Transverse colon (tissue), 3 donors: ENCODE results near the gene SERPINF2.

Experiments
- POLR2A ChIP-seq: fragments of 450-650 bp; IDR thresholded peaks from one replicate; pipeline ENCODE4 v1.6.1; 2016; ENCODE audit warnings: antibody characterized with exemption, mild to moderate bottlenecking, moderate library complexity
- TF ChIP-seq, protein P1 (sequence below), 5 experiments: fragments of 200-600 bp in 3 of 5; fragments of 450-650 bp in 2 of 5; sonication (generic) in 3 of 5; IDR thresholded peaks; 1 replicate in 2 of 5; 2 replicates in 3 of 5; pipeline ENCODE4 v1.5.1; 2016 to 2017; ENCODE audit warnings: antibody characterized with exemption in 5 of 5, inconsistent platforms in 3 of 5, mild to moderate bottlenecking in 2 of 5, moderate library complexity in 1 of 5

DNA sequence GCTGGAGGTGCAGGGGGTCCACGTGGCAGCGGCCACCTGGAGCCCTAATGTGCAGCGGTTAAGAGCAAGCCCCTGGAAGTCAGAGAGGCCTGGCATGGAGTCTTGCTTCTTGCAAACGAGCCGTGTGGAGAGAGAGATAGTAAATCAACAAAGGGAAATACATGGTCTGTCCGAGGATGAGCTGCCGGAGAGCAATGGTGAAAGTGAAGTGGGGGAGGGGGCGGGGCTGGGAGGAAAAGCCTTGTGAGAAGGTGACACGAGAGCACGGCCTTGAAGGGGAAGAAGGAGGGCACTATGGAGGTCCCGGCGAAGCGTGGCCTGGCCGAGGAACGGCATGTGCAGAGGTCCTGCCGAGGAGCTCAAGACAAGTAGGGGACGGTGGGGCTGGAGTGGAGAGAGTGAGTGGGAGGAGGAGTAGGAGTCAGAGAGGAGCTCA lies 13.2 kb downstream of the SERPINF2 start:
- TF ChIP-seq, protein P1, sequence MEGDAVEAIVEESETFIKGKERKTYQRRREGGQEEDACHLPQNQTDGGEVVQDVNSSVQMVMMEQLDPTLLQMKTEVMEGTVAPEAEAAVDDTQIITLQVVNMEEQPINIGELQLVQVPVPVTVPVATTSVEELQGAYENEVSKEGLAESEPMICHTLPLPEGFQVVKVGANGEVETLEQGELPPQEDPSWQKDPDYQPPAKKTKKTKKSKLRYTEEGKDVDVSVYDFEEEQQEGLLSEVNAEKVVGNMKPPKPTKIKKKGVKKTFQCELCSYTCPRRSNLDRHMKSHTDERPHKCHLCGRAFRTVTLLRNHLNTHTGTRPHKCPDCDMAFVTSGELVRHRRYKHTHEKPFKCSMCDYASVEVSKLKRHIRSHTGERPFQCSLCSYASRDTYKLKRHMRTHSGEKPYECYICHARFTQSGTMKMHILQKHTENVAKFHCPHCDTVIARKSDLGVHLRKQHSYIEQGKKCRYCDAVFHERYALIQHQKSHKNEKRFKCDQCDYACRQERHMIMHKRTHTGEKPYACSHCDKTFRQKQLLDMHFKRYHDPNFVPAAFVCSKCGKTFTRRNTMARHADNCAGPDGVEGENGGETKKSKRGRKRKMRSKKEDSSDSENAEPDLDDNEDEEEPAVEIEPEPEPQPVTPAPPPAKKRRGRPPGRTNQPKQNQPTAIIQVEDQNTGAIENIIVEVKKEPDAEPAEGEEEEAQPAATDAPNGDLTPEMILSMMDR (IDR thresholded peaks at IDR 0.05) = no peak
- no peak for TF ChIP-seq POLR2A
